Ishikawa (cell line): ENCODE results near the gene TENT5C.

Experiments used
- CEBPB ChIP-seq: IDR thresholded peaks from 2 replicates; pipeline ENCODE4 v1.6.1; 2012
- EP300 ChIP-seq: IDR thresholded peaks from 2 replicates; pipeline ENCODE4 v1.6.1; 2012; ENCODE audit warnings: borderline replicate concordance
- MAX ChIP-seq: IDR thresholded peaks from 2 replicates; pipeline ENCODE4 v1.6.1; 2012
- RAD21 ChIP-seq: IDR thresholded peaks from 2 replicates; pipeline ENCODE4 v1.6.1; 2012; ENCODE audit warnings: low read depth
- TAF1 ChIP-seq: IDR thresholded peaks from 2 replicates; pipeline ENCODE4 v1.6.1; 2012; ENCODE audit warnings: low read depth, mild to moderate bottlenecking
- TCF12 ChIP-seq: IDR thresholded peaks from 2 replicates; pipeline ENCODE4 v1.6.1; 2012; ENCODE audit warnings: low read depth
- TEAD4 ChIP-seq: IDR thresholded peaks from 2 replicates; pipeline ENCODE4 v1.6.1; 2012
- YY1 ChIP-seq: IDR thresholded peaks from 2 replicates; pipeline ENCODE4 v1.6.1; 2012; ENCODE audit warnings: low read depth
- ZBTB7A ChIP-seq: IDR thresholded peaks from 2 replicates; pipeline ENCODE4 v1.6.1; 2012; ENCODE audit warnings: low read depth

DNA sequence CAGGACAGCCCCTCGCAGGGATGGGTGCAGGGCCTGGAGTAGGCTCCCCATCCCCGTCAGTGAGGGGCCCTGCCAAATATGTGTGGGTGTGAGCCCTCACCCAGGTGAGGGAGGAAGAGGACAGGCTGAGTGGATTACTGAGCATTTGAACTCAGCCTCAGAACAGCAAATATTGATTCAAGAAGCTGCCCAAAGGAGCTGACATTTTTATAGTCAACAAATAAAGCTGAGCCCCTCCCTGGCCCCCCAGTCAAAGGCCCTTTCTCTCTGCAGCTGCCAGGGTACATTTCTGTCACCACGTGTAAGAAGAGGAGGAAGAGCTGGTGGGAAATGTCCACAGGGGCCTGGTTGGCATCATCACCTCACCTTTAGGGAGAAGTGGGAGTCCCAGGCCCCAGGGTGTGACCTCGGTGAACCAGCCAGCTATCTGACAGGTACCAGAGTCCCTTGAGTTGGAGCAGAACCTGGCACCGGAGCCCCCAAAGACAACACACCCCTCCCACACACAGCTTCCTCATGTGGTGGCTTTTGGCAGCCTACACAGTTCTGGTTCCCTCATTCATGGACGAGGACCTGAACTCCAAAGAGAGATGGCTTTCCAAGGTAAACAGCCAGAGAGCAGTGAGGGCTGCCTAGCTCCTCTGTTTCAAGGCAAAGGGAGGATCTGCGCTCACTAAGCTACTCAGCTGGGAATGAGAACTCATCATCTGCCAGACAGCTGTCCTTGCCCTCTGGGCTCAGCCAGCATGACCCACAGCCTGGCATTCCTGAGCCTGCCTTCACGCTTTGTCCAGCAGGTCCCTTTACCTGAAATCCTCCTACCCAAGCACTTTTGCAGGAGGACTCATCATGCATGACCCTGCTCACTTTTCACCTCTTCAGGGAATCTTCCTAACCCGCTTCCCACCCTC is 43.0 kb upstream of the TENT5C start:
- TF ChIP-seq EP300 (no peak), TEAD4 (no peak), CEBPB (no peak), RAD21 (no peak), YY1 (no peak), ZBTB7A (no peak), MAX (no peak), TAF1 (no peak), TCF12 (no peak)
